SK-N-SH (cell line): Measurements from ENCODE around the gene LAMB1. TPM values are rescaled to one million over a fixed set of nuclear protein-coding genes. Genes with fewer than 3 reads are reported as not detected.

Source experiments
- CTCF ChIA-PET: fragments of 300-600, 350-600 bp; formaldehyde crosslinking; extraction: SDS; loops from one replicate; lab custom pipeline; 2021; lab: Yijun Ruan, JAX
- POLR2A ChIA-PET: fragments of 350-600 bp; sonication (Branson Sonifier 250); formaldehyde crosslinking; extraction: SDS; loops from one replicate; lab custom pipeline; 2020; ENCODE audit warnings: antibody characterized with exemption, inconsistent platforms; lab: Yijun Ruan, JAX
- DNase-seq: peaks from one replicate; pipeline ENCODE4 v3.0.0; 2012
- H2AFZ ChIP-seq: fragments of 200-600 bp; sonication (generic); 2 replicates; pipeline ENCODE4 v1.8.1; 2016; ENCODE audit warnings: antibody characterized with exemption, mild to moderate bottlenecking, low read depth
- H3F3A ChIP-seq: fragments of 200-600 bp; sonication (generic); replicated peaks from 2 replicates; pipeline ENCODE3; 2016; ENCODE audit warnings: antibody characterized with exemption, mild to moderate bottlenecking; ENCODE audit not compliant: insufficient read depth
- H3K27ac ChIP-seq, 2 experiments: fragments of 200-500 bp in 1 of 2; fragments of 200-600 bp in 1 of 2; sonication (Bioruptor generic) in 1 of 2; sonication (generic), shearing (Covaris generic) in 1 of 2; 2 replicates each; pipeline versions ENCODE4 v1.5.1 to v1.6.1; 2014 to 2016; ENCODE audit warnings: low read depth in 2 of 2, inconsistent platforms in 1 of 2, low read length in 1 of 2, mild to moderate bottlenecking in 1 of 2, mixed read lengths in 1 of 2
- H3K27me3 ChIP-seq: fragments of 200-600 bp; sonication (generic), shearing (Covaris generic); 2 replicates; pipeline ENCODE4 v1.6.1; 2016; ENCODE audit warnings: mixed run types; ENCODE audit not compliant: insufficient read depth
- H3K36me3 ChIP-seq, 2 experiments: fragments of 200-500 bp in 1 of 2; fragments of 200-600 bp in 1 of 2; sonication (Bioruptor generic) in 1 of 2; sonication (generic) in 1 of 2; replicated peaks in 1 of 2; 2 replicates each; pipeline versions ENCODE3 to v1.5.1; 2014 to 2016; ENCODE audit warnings: low read length in 1 of 2, mild to moderate bottlenecking in 1 of 2; ENCODE audit not compliant: insufficient read depth in 2 of 2, control insufficient read depth in 1 of 2
- H3K4me1 ChIP-seq, 2 experiments: fragments of 200-500 bp in 1 of 2; fragments of 200-600 bp in 1 of 2; sonication (Bioruptor generic) in 1 of 2; sonication (generic), shearing (Covaris generic) in 1 of 2; 2 replicates each; pipeline versions ENCODE4 v1.5.1 to v1.6.1; 2014 to 2016; ENCODE audit warnings: low read depth in 1 of 2, low read length in 1 of 2, mixed run types in 1 of 2; ENCODE audit not compliant: insufficient read depth in 2 of 2, control insufficient read depth in 1 of 2
- H3K4me2 ChIP-seq: fragments of 200-600 bp; sonication (generic), shearing (Covaris generic); 2 replicates; pipeline ENCODE4 v1.6.1; 2017; ENCODE audit warnings: mixed run types
- H3K4me3 ChIP-seq, 2 experiments: fragments of 200-500 bp in 1 of 2; fragments of 200-600 bp in 1 of 2; sonication (Bioruptor generic) in 1 of 2; sonication (generic), shearing (Covaris generic) in 1 of 2; 2 replicates each; pipeline versions ENCODE4 v1.5.1 to v1.8.1; 2014 to 2016; ENCODE audit warnings: low read depth in 2 of 2, inconsistent platforms in 1 of 2, low read length in 1 of 2, mild to moderate bottlenecking in 1 of 2, mixed read lengths in 1 of 2, moderate library complexity in 1 of 2
- H3K79me2 ChIP-seq: fragments of 200-600 bp; sonication (generic); 2 replicates; pipeline ENCODE4 v1.8.1; 2017; ENCODE audit warnings: mild to moderate bottlenecking; ENCODE audit not compliant: insufficient read depth
- H3K9ac ChIP-seq: fragments of 200-600 bp; sonication (generic); 2 replicates; pipeline ENCODE4 v1.6.1; 2017; ENCODE audit warnings: mixed run types
- H3K9me2 ChIP-seq: fragments of 200-600 bp; sonication (generic); 2 replicates; pipeline ENCODE4 v1.6.1; 2017; ENCODE audit warnings: mixed run types
- H3K9me3 ChIP-seq: fragments of 200-600 bp; sonication (generic); 2 replicates; pipeline ENCODE4 v1.6.1; 2017; ENCODE audit warnings: mixed run types, mild to moderate bottlenecking, moderate library complexity
- H4K20me1 ChIP-seq: fragments of 200-600 bp; sonication (generic); 2 replicates; pipeline ENCODE4 v1.6.1; 2017; ENCODE audit warnings: mild to moderate bottlenecking, mixed run types; ENCODE audit not compliant: insufficient read depth
- CHD2 ChIP-seq: fragments of 150-350 bp; IDR thresholded peaks from 2 replicates; pipeline ENCODE4 v1.6.1; 2018; ENCODE audit warnings: low read length; ENCODE audit not compliant: partially characterized antibody
- EP300 ChIP-seq, 2 experiments: IDR thresholded peaks; 2 replicates each; pipeline versions ENCODE4 v1.4.0 to v1.6.1; 2012; ENCODE audit warnings: borderline replicate concordance in 1 of 2, low read depth in 1 of 2, low read length in 1 of 2
- FOSL2 ChIP-seq: IDR thresholded peaks from 2 replicates; pipeline ENCODE4 v1.4.0; 2012; ENCODE audit warnings: low read depth, mild to moderate bottlenecking, moderate library complexity, borderline replicate concordance
- FOXM1 ChIP-seq: IDR thresholded peaks from 2 replicates; pipeline ENCODE4 v1.4.0; 2012; ENCODE audit warnings: low read depth, mild to moderate bottlenecking
- GABPA ChIP-seq: IDR thresholded peaks from 2 replicates; pipeline ENCODE4 v1.4.0; 2012; ENCODE audit warnings: low read depth, mild to moderate bottlenecking
- GATA2 ChIP-seq: sonication (generic); formaldehyde crosslinking; IDR thresholded peaks from 2 replicates; pipeline ENCODE4 v1.5.0; 2020; ENCODE audit warnings: mild to moderate bottlenecking, missing genetic modification reagents
- JUND ChIP-seq: IDR thresholded peaks from 2 replicates; pipeline ENCODE4 v1.4.0; 2012
- NRF1 ChIP-seq: IDR thresholded peaks from 2 replicates; pipeline ENCODE4 v1.6.1; 2012; ENCODE audit warnings: low read depth, mild to moderate bottlenecking, low read length
- RAD21 ChIP-seq: IDR thresholded peaks from 2 replicates; pipeline ENCODE4 v1.6.1; 2012; ENCODE audit warnings: mild to moderate bottlenecking, low read length
- RCOR1 ChIP-seq: fragments of 150-350 bp; IDR thresholded peaks from 2 replicates; pipeline ENCODE4 v1.6.1; 2017; ENCODE audit warnings: antibody characterized with exemption, low read length
- SMC3 ChIP-seq: IDR thresholded peaks from 2 replicates; pipeline ENCODE4 v1.6.1; 2012; ENCODE audit warnings: low read depth, low read length, improper control_type of control experiment
- TCF12 ChIP-seq: IDR thresholded peaks from 2 replicates; pipeline ENCODE4 v1.4.0; 2012
- TEAD4 ChIP-seq: IDR thresholded peaks from 2 replicates; pipeline ENCODE4 v1.4.0; 2012; ENCODE audit warnings: mild to moderate bottlenecking, borderline replicate concordance; ENCODE audit not compliant: insufficient read depth
- YY1 ChIP-seq: IDR thresholded peaks from 2 replicates; pipeline ENCODE4 v1.4.0; 2012; ENCODE audit warnings: low read depth, mild to moderate bottlenecking
- WGBS: methylation state at CpG from one replicate; pipeline ENCODE4 v1.1.6; 2017; ENCODE audit warnings: low lambda C conversion rate; 5-methylcytosine and 5-hydroxymethylcytosine counted together
- polyA plus RNA-seq, 3 experiments: library from polyadenylated mRNA; depleted of rRNA; stranded (reverse); fragments of >200 nt; gene quantifications; 2 replicates each; pipeline ENCODE4 v1.2.3, GENCODE V29; 2012
- TF ChIP-seq, protein P1 (sequence below): IDR thresholded peaks from 2 replicates; pipeline ENCODE4 v1.4.0; 2012; ENCODE audit warnings: low read depth

LAMB1 gene
- polyA plus RNA-seq, 1 of the 3 experiments (the other 2 are of a cell fraction) = 435 TPM

- no peak for TF ChIP-seq RAD21
- no peak for TF ChIP-seq GABPA
- no peak for TF ChIP-seq RCOR1
- TF ChIP-seq SMC3 = no peak
- TF ChIP-seq EP300 (IDR thresholded peaks at IDR 0.05; ENCODE audit: borderline replicate concordance in 1 of 2, low read depth in 1 of 2, low read length in 1 of 2) = no peak
- Histone ChIP-seq H3F3A (peaks cover 88% of the 10 kb centered on the region), H3K27me3 (no peaks in the 10 kb centered on the region), H3K9me2 (no peaks in the 10 kb centered on the region), H4K20me1 (peaks cover 4% of the 10 kb centered on the region; the same call in 1 of the 2 replicates), H3K79me2 (peaks cover 22% of the 10 kb centered on the region; the same call in 1 of the 2 replicates), H2AFZ (no peak overlapping the region), H3K4me2 (no peak overlapping the region), H3K4me1 (peaks cover 30 to 32% of the 10 kb centered on the region in 2 experiments), H3K9ac (no peak overlapping the region), H3K36me3 (peaks cover 83 to 89% of the 10 kb centered on the region in 2 experiments), H3K9me3 (no peaks in the 10 kb centered on the region), H3K27ac (peak overlapping the region; percentile 35 to 93; a peak in 3 of 4 replicates), H3K4me3 (no peak overlapping the region)
- CTCF ChIA-PET = interaction anchor here (1.1 to 3.7 kb wide), 5 partner anchors 9 to 249 kb away, joined by 3 to 28 read pairs (median 6); no protein-coding TSS in a partner anchor
- POLR2A ChIA-PET = no interaction called here
- DNase-seq = no peak
- 91% methylated on average over 5 of the region's 5 CpGs for WGBS
Observed at GRCh38 chr7:107955394-107955793, 47.6 kb downstream of the LAMB1 start.

DNA sequence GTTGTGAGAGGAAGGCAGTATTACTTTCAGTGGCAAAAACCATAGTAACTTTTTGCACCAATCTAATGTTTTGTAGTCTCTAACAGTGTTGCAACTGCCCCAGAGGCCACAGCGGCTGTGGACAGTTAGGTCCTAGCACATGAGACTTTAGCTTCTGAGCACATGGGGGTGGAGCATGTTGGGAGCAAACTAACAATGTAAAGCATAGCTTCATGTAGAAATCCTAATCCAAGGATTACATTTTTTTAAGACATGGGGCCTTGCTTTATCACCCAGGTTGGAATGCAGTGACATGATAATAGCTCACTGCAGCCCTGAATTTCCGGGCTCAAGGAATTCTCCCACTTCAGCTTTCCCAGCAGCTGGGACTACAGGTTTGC lies 49.0 kb downstream of the LAMB1 start:
- ChIA-PET POLR2A (interaction anchor here (1.1 kb wide), 1 partner anchor 48 kb away, joined by 3 read pairs; no protein-coding TSS in a partner anchor), CTCF (interaction anchor here (0.7 to 3.7 kb wide), 6 partner anchors 10 to 192 kb away, joined by 3 to 28 read pairs (median 4); no protein-coding TSS in a partner anchor)
- DNase-seq = no peak
- Histone ChIP-seq H3K4me1 (peaks cover 33 to 42% of the 10 kb centered on the region in 2 experiments), H3K36me3 (peaks cover 78 to 83% of the 10 kb centered on the region in 2 experiments), H3K4me3 (no peak overlapping the region), H3K9me2 (no peaks in the 10 kb centered on the region), H2AFZ (no peak overlapping the region), H3K4me2 (peak overlapping the region; percentile 51; the same call in 1 of the 2 replicates), H3K27me3 (no peaks in the 10 kb centered on the region), H3F3A (peaks cover 91% of the 10 kb centered on the region), H3K9me3 (no peaks in the 10 kb centered on the region), H3K9ac (no peak overlapping the region), H3K79me2 (peaks cover 22% of the 10 kb centered on the region; the same call in 1 of the 2 replicates), H3K27ac (peak overlapping the region; percentile 90 to 93), H4K20me1 (peaks cover 4% of the 10 kb centered on the region; the same call in 1 of the 2 replicates)
- TF ChIP-seq RCOR1 = peak; percentile 7; the same call in 1 of the 2 replicates
- TF ChIP-seq TEAD4 = no peak
- TF ChIP-seq, protein P1, sequence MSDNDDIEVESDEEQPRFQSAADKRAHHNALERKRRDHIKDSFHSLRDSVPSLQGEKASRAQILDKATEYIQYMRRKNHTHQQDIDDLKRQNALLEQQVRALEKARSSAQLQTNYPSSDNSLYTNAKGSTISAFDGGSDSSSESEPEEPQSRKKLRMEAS = 0 out of 2 replicates have a peak, but pooled peaks have one; percentile 22
- 66% methylated on average over 2 of the region's 2 CpGs for WGBS

- CTCF ChIA-PET = interaction anchor here (0.7 to 3.7 kb wide), 7 partner anchors 11 to 193 kb away, joined by 3 to 28 read pairs (median 4); no protein-coding TSS in a partner anchor
- peaks cover 36 to 46% of the 10 kb centered on the region in 2 experiments for H3K4me1 ChIP-seq
Observed at GRCh38 chr7:107953265-107953923, 49.6 kb downstream of the LAMB1 start.

More at GRCh38 chr7:107953265-107953923, 49.6 kb downstream of the LAMB1 start:
- H3K27me3 ChIP-seq = no peaks in the 10 kb centered on the region
- H3K27ac ChIP-seq = peak overlapping the region; percentile 90 to 93
- no peak overlapping the region for H3K4me3 ChIP-seq
- H4K20me1 ChIP-seq = peaks cover 4% of the 10 kb centered on the region; the same call in 1 of the 2 replicates
- POLR2A ChIA-PET = interaction anchor here (1.1 kb wide), 1 partner anchor 48 kb away, joined by 3 read pairs; no protein-coding TSS in a partner anchor
- H3F3A ChIP-seq = peaks cover 91% of the 10 kb centered on the region
- peak; percentile 49 for DNase-seq
- no peak for TF ChIP-seq JUND
- no peak for TF ChIP-seq YY1
- peak; percentile 44 for TF ChIP-seq CHD2
- no peak for TF ChIP-seq NRF1
- no peak for TF ChIP-seq FOSL2
- TF ChIP-seq TCF12 = no peak
- TF ChIP-seq EP300 (IDR thresholded peaks at IDR 0.05; ENCODE audit: borderline replicate concordance in 1 of 2, low read depth in 1 of 2, low read length in 1 of 2) = peak in 1 of 2 experiments; percentile 63; a peak in 2 of 4 replicates
- no peak for TF ChIP-seq FOXM1
- peak; percentile 55 for TF ChIP-seq RCOR1
- TF ChIP-seq GATA2 (CRISPR knock-in tag) = peak; percentile 39; the same call in 1 of the 2 replicates
- peak overlapping the region; percentile 51 for H3K4me2 ChIP-seq
- no peaks in the 10 kb centered on the region for H3K9me2 ChIP-seq
- 50% methylated on average over 9 of the region's 10 CpGs for WGBS
- peaks cover 78 to 83% of the 10 kb centered on the region in 2 experiments for H3K36me3 ChIP-seq
- peaks cover 22% of the 10 kb centered on the region; the same call in 1 of the 2 replicates for H3K79me2 ChIP-seq
- H2AFZ ChIP-seq = no peak overlapping the region
- no peaks in the 10 kb centered on the region for H3K9me3 ChIP-seq
- H3K9ac ChIP-seq = no peak overlapping the region
